Spleen (tissue), 7 donors: ENCODE measurements around the gene ISOC2.

Source experiments
- CTCF ChIP-seq, 11 experiments: fragments of 200-600 bp in 7 of 11; fragments of 450-650 bp in 4 of 11; sonication (generic) in 4 of 11; IDR thresholded peaks in 8 of 11; conservative IDR thresholded peaks in 3 of 11; 1 replicate in 7 of 11; 2 replicates in 4 of 11; pipeline versions ENCODE4 v1.4.0 to v1.8.0; 2016 to 2021; ENCODE audit warnings: antibody characterized with exemption in 11 of 11, inconsistent platforms in 4 of 11, mild to moderate bottlenecking in 1 of 11
- POLR2A ChIP-seq, 3 donors: fragments of 450-650 bp; IDR thresholded peaks; one replicate each; pipeline ENCODE4 v1.5.1; 2017; ENCODE audit warnings: antibody characterized with exemption in 3 of 3, mild to moderate bottlenecking in 1 of 3
- POLR2AphosphoS5 ChIP-seq, 3 donors: sonication (generic); formaldehyde crosslinking; IDR thresholded peaks; one replicate each; pipeline ENCODE4 v1.5.1; 2017; ENCODE audit warnings: antibody characterized with exemption in 3 of 3
- donor health status: DM: no; HTN: no; CAD: no; lungs with moderate emphysema.
- donor health status: DM: no; HTN: no; CAD: no.
- donor health status: DM: no; HTN: no; CAD: no.

GRCh38 chr19:55508120-55508519 lies 46.7 kb upstream of the ISOC2 start:
- no peak for TF ChIP-seq CTCF (IDR thresholded peaks at IDR 0.05 in 8 of 11, conservative IDR thresholded peaks at IDR 0.05 in 3 of 11)
- TF ChIP-seq POLR2A (IDR thresholded peaks at IDR 0.05): no peak
- no peak for TF ChIP-seq POLR2AphosphoS5 (IDR thresholded peaks at IDR 0.05)
